ENCODE data around the gene TMEM41A.
"Not testable (repeated sequence)": the region's sequence is repeated elsewhere in the genome, so short reads cannot be mapped to it uniquely, and the experiment has no call there.

The TMEM41A gene

DNA sequence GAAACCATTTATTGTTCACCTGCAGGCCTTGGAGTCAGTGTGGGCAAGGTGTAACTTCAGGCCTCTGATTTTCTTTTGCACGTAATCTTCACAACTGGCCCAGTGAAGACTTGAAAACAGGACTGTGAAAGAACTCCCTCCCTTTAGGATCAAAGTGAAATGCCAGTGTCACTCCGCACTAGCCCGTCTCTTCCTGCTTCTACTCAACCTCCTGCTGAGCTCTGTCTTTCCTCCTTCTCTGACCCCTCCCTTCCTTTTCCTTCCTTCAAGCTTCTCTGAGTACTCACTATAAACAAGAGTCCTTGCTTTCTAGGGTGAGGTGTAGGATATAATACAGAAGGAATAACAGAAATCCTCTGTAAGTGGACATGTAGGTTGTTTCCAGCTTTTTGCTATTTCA is 28.5 kb downstream of the TMEM41A start:
- H3K9me3 ChIP-seq (ENCODE audit: low read length) = no peaks in the 10 kb centered on the region
- H2AFZ ChIP-seq (ENCODE audit: low read length) = no peak overlapping the region
- no peaks in the 10 kb centered on the region for H3K4me1 ChIP-seq (ENCODE audit: insufficient read depth, low read length, severe bottlenecking)
- peaks cover 4% of the 10 kb centered on the region; the same call in 1 of the 2 replicates for H3K27me3 ChIP-seq (ENCODE audit: insufficient read depth, low read length)
- no peak overlapping the region for H3K4me2 ChIP-seq (ENCODE audit: low read length)
- no peaks in the 10 kb centered on the region for H3K36me3 ChIP-seq (ENCODE audit: insufficient read depth, low read length)
- no peaks in the 10 kb centered on the region for H4K20me1 ChIP-seq (ENCODE audit: insufficient read depth, low read length)
- H3F3A ChIP-seq (ENCODE audit: insufficient read depth, low read length) = no peaks in the 10 kb centered on the region
- H3K27ac ChIP-seq (ENCODE audit: low read depth, low read length, poor library complexity, severe bottlenecking) = no peak overlapping the region
- H3K9ac ChIP-seq (ENCODE audit: low read length) = no peak overlapping the region
- H3K79me2 ChIP-seq (ENCODE audit: insufficient read depth, low read length) = no peaks in the 10 kb centered on the region
- TF ChIP-seq, protein P1, sequence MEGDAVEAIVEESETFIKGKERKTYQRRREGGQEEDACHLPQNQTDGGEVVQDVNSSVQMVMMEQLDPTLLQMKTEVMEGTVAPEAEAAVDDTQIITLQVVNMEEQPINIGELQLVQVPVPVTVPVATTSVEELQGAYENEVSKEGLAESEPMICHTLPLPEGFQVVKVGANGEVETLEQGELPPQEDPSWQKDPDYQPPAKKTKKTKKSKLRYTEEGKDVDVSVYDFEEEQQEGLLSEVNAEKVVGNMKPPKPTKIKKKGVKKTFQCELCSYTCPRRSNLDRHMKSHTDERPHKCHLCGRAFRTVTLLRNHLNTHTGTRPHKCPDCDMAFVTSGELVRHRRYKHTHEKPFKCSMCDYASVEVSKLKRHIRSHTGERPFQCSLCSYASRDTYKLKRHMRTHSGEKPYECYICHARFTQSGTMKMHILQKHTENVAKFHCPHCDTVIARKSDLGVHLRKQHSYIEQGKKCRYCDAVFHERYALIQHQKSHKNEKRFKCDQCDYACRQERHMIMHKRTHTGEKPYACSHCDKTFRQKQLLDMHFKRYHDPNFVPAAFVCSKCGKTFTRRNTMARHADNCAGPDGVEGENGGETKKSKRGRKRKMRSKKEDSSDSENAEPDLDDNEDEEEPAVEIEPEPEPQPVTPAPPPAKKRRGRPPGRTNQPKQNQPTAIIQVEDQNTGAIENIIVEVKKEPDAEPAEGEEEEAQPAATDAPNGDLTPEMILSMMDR (IDR thresholded peaks at IDR 0.05; ENCODE audit: low read length) = no peak
- no peak for TF ChIP-seq EZH2 (IDR thresholded peaks at IDR 0.05; ENCODE audit: borderline replicate concordance, low read length)
- H3K4me3 ChIP-seq (ENCODE audit: low read depth, low read length, poor library complexity, severe bottlenecking) = no peak overlapping the region
- H3K9me2 ChIP-seq (ENCODE audit: low read depth, low read length) = no peaks in the 10 kb centered on the region

DNA sequence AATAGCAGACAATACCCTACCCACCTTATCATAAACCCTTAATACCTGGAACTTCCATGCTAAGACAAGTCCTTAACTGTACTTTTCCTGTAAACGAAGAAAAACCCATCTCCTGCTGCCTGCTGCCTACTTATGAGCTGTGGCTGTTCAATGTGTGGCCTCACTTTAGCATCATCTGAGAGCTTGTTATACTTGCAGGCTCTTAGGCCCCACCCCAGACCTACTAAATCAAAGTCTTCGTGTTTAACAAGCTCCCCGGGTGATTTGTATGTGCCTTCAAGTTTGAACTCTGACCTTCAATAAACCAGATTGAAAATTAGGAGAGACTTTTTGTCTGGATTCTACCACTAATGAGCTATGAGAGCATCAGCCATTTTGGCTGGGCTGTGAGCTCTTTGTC is 29.3 kb downstream of the TMEM41A start:
- H3K36me3 ChIP-seq (ENCODE audit: insufficient read depth, low read length) = no peaks in the 10 kb centered on the region
- no peak overlapping the region for H3K4me2 ChIP-seq (ENCODE audit: low read length)
- H3K9ac ChIP-seq (ENCODE audit: low read length) = no peak overlapping the region
- H3K4me1 ChIP-seq (ENCODE audit: insufficient read depth, low read length, severe bottlenecking) = no peaks in the 10 kb centered on the region
- peaks cover 4% of the 10 kb centered on the region; the same call in 1 of the 2 replicates for H3K27me3 ChIP-seq (ENCODE audit: insufficient read depth, low read length)
- H3K79me2 ChIP-seq (ENCODE audit: insufficient read depth, low read length) = no peaks in the 10 kb centered on the region
- H4K20me1 ChIP-seq (ENCODE audit: insufficient read depth, low read length) = no peaks in the 10 kb centered on the region
- no peak overlapping the region for H2AFZ ChIP-seq (ENCODE audit: low read length)
- H3K9me3 ChIP-seq (ENCODE audit: low read length) = no peaks in the 10 kb centered on the region
- H3K4me3 ChIP-seq (ENCODE audit: low read depth, low read length, poor library complexity, severe bottlenecking) = no peak overlapping the region
- no peaks in the 10 kb centered on the region for H3K9me2 ChIP-seq (ENCODE audit: low read depth, low read length)
- no peak overlapping the region for H3K27ac ChIP-seq (ENCODE audit: low read depth, low read length, poor library complexity, severe bottlenecking)
- TF ChIP-seq EZH2 (IDR thresholded peaks at IDR 0.05; ENCODE audit: borderline replicate concordance, low read length) = no peak
- TF ChIP-seq, protein P1 (IDR thresholded peaks at IDR 0.05; ENCODE audit: low read length) = no peak
- no peaks in the 10 kb centered on the region for H3F3A ChIP-seq (ENCODE audit: insufficient read depth, low read length)

DNA sequence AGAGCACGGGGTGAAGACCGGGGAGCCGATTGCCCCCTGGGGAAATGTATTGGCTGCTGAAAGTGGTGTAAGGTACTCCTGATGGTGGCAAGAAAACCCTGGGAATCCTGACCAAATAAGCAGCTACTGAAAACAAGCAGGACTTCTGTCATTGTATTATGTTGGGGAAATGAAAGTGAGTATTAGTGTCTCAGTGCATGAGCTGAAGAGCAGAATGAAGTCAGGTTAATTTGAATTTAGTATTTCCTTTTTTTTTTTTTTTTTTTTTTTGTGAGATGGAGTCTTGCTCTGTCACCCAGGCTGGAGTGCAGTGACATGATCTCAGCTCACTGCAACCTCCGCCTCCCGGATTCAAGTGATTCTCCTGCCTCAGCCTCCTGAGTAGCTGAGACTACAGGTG is 32.7 kb downstream of the TMEM41A start:
- H3K9me2 ChIP-seq (ENCODE audit: low read depth, low read length); H4K20me1 ChIP-seq (ENCODE audit: insufficient read depth, low read length); H2AFZ ChIP-seq (ENCODE audit: low read length); H3K9me3 ChIP-seq (ENCODE audit: low read length); H3K4me3 ChIP-seq (ENCODE audit: low read depth, low read length, poor library complexity, severe bottlenecking); H3F3A ChIP-seq (ENCODE audit: insufficient read depth, low read length); H3K27me3 ChIP-seq (ENCODE audit: insufficient read depth, low read length); H3K27ac ChIP-seq (ENCODE audit: low read depth, low read length, poor library complexity, severe bottlenecking); H3K4me2 ChIP-seq (ENCODE audit: low read length); H3K9ac ChIP-seq (ENCODE audit: low read length); H3K79me2 ChIP-seq (ENCODE audit: insufficient read depth, low read length); H3K4me1 ChIP-seq (ENCODE audit: insufficient read depth, low read length, severe bottlenecking); H3K36me3 ChIP-seq (ENCODE audit: insufficient read depth, low read length): not testable (repeated sequence)

DNA sequence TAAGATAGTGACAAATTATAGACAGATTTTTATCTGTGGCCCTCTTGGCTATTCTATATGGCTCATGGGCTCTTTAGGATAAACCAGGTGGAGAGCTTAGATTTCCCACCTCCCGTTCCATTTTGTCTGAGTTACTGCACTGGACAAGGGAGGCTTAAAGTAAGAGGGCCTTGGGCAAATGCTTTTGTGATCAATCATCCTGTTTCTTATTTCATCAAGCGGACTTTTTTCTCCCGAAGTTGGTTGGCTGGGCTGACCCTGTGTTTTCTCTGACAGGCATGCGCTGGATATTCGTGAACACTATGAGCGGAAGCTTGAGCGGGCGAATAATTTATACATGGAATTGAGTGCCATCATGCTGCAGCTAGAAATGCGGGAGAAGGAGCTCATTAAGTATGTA is 33.4 kb downstream of the TMEM41A start:
- TF ChIP-seq, protein P1 (IDR thresholded peaks at IDR 0.05; ENCODE audit: low read length) = no peak
- no peak for TF ChIP-seq EZH2 (IDR thresholded peaks at IDR 0.05; ENCODE audit: borderline replicate concordance, low read length)
- Histone ChIP-seq H3K27ac (ENCODE audit: low read depth, low read length, poor library complexity, severe bottlenecking) (no peak overlapping the region), H3F3A (ENCODE audit: insufficient read depth, low read length) (no peaks in the 10 kb centered on the region), H3K79me2 (ENCODE audit: insufficient read depth, low read length) (no peaks in the 10 kb centered on the region), H3K36me3 (ENCODE audit: insufficient read depth, low read length) (no peaks in the 10 kb centered on the region), H3K4me2 (ENCODE audit: low read length) (no peak overlapping the region), H3K9me2 (ENCODE audit: low read depth, low read length) (no peaks in the 10 kb centered on the region), H3K4me3 (ENCODE audit: low read depth, low read length, poor library complexity, severe bottlenecking) (no peak overlapping the region), H3K27me3 (ENCODE audit: insufficient read depth, low read length) (peaks cover 4% of the 10 kb centered on the region; the same call in 1 of the 2 replicates), H3K9ac (ENCODE audit: low read length) (no peak overlapping the region), H2AFZ (ENCODE audit: low read length) (no peak overlapping the region), H3K9me3 (ENCODE audit: low read length) (no peaks in the 10 kb centered on the region), H3K4me1 (ENCODE audit: insufficient read depth, low read length, severe bottlenecking) (no peaks in the 10 kb centered on the region), H4K20me1 (ENCODE audit: insufficient read depth, low read length) (no peaks in the 10 kb centered on the region)

Measured in OCI-LY1 (cell line).